GM18499 (cell line): ENCODE results near the gene TINAGL1.
A peak's percentile ranks its signal among the peaks of the same experiment; 100 is the strongest.

ENCODE experiments used
- ATAC-seq: cut with Tn5 transposase; IDR thresholded peaks from one replicate; pipeline ENCODE4 v1.9.1; 2021; ENCODE audit warnings: moderate number of reproducible peaks; ENCODE audit not compliant: insufficient read depth, unreplicated experiment

TINAGL1 gene

DNA sequence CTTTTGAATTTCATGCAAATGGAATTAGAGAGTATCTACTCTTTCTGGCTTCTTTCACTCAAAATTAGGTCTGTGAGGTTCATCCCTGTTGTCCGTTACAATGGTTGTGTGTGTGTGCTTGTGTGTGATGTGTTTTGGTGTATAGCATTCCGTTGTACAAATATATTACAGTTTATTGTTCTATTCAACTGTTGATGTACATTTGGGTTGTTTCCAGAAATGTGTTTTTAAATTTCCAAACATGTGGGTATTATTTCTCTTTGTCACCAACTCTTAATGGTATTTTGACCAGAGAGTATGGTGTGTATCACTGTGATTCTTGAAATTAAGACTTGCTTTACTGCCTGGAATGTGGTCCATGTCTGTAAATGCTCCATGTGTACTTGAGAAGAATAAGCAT is 24.3 kb downstream of the TINAGL1 start:
- ATAC-seq = no peak

DNA sequence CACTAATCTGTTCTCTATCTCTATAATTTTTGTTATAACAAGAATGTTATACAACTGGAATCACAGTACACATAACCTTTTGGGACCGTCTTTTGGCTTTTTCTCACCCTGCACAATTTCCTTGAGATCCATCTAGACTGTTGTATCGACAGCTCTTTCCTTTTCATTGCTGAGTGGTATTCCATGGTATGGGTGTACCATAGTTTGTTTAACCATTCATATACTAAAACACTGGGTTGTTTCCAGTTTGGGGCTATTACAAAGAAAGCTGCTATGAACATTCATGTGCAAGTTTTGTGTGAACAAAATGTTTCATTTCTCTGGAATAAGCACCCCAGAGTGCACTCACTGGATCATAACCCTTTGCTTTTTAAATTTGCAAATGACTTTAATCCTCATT is 25.8 kb downstream of the TINAGL1 start:
- no peak for ATAC-seq

DNA sequence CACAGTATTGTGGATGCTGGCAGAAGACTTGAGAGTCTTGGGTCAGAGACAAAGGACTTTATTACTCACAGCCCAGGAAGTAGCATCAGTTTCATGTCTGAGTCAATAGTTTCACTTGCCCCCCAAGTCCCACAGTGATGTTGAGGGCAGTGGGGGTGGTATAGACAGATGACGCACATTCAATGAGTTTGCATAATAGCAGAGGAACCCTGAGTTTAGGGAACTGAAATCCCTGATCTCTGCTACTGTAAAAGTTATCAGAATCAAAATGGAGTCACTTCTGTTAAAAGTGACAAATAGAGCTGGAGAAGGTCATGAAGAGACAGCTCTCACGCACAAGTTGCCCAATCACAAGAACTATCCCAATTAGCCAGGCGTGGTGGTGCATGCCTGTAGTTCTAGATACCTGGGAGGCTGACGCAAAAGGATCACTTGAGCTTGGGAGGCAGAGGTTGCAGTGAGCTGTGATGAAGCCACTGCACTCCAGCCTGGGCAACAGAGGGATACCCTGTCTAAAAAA is 29.7 kb downstream of the TINAGL1 start:
- ATAC-seq = peak; percentile 84

DNA sequence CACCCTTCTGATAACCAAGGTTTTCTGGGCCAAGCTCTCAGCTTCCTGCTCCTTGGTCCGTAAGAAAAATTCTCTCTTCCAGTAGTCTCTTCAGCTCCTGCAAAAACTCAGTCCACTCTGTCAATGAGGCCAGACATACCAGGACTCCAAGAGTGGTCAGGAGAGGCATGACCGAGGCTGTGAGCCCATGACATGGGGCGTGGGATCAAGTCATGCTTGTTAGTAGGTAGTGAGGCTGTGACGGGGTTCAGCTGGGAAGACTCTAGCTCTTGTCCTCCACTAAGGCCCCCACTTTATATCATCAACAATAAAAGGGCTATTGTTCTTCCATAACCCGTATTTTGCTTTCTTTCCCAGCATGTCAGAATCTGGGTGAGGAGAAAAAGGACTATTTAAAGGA is 31.0 kb downstream of the TINAGL1 start:
- ATAC-seq = no peak

DNA sequence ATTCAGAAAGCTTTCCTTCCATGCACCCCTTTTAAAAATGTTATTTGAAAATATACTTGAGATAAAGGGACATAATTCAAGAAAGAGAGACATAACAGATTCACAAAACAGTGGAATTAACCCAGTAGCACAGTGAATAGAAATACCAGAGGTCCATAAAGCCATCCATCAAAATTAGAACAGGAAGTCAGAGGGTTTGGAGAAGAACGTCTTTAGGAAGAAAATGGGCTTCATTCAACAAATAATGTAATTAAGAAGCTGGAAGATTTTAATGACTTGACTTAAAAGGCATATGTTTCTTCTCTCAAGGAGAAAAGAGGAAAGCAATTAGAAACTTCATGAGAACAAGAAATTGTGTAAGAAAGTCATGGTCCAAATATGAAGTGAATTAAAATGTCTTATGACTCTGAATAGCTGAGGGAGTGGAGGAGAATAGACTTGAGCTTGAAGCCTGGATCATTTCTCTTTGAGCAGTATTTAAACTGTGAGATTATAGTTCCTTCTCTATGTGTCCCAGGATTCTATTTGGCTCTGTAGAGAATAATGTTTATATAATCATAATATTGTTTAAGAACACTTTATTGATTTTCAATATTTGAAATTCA is 33.3 kb downstream of the TINAGL1 start:
- ATAC-seq = no peak

DNA sequence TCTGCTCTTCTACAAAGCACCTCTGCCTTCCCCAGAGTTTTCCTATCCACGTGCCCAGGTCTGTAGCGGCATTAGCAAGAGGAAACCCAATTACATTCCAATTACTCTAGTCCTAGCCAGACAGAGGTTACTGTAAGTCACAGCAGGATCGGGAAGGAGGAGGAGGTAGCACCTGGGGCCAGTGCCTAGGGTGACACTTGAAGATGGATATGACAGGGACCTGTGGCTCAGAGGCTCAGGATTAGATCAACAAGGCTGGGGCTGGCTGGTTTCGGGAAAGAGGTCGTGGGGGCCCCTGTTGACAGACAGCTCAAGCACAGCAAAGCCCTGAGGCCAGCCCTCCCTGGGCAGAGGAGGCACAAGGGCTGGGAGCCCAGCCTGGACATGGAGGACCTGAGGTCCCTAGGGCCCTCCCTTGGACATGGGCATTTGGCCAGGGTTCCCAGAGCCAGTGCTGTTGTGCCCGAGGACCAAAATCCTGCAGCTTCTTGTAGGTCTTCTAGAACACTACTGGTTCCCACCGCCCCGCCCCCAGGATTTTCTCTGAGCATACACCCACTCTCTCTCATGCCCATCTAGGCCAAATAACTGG is 38.2 kb downstream of the TINAGL1 start:
- no peak for ATAC-seq

DNA sequence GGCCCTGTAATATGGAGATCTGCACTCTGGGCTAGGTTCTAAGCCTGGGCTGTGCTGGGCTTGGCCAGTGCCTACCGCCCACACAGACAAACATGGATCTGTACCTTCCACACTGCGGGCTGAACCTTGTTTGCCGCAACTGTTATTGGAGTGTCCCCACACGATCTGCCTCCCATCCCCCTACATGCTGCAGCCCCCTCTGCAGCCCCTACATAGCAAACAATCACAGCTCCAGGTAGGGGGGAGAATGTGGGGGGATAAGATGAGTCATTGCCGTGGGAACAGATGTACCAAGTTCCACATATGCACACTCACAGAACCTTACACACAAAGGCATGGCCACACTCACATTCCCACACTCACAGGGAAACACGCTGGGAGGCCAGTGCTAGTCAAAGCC is 39.1 kb downstream of the TINAGL1 start:
- ATAC-seq = no peak

DNA sequence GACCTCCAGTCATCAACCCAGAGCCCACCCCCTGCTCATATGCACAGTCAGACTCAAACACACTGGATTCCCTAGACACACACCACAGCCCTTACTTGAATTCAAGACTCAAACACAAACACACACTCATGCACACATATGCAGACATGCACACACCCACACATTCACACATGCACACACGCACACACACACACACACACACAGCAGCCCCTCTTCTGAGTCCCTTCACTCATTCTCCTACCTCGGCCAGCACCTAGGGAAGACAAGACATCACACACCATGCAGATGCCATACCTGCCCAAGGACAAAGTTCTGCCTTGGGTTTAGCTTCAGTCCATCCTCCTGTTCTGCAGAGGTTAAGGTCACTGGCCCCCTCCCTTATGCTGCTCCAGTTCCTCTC is 39.6 kb downstream of the TINAGL1 start:
- ATAC-seq = no peak

DNA sequence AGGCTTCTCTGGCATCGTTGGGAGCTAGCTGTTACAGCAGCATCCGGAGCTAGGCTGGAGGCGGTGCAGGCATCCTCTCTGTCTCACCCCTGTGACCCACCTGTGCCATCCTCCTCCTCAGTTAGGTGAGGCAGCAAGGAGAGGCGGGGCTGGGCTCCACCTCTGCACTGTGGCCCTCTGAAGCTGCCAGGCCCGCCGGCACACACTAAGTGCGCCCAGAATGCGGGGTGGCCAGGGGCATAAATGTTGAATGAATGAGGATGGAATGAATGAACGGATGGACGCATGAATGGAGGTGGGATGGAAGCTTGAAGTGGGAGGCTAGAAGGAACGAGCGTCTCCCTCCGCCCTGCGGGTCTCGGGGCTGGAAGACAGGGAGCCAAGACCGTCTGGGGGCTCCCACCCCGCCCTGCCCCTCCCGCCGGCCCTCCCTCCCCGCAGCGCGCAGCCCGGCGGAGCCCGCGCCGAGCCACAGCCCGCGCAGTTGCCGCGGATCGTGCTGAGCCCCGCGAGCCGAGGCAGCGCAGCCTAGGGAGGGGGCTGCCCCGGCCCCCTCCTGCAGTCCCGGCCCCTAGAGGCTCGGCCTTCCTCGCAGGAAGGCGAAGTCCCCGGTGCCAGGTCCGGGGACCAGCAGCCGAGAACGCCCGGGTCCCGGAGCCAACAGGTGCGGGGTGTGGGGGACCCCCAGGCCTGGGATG is 41.1 kb downstream of the TINAGL1 start, which contains the start of gene HCRTR1:
Gene HCRTR1, plus strand, starts transcription at position 472 of the 698 bp plus-strand sequence. CDS start 1,504 bp downstream, outside the sequence.
- ATAC-seq = no peak

DNA sequence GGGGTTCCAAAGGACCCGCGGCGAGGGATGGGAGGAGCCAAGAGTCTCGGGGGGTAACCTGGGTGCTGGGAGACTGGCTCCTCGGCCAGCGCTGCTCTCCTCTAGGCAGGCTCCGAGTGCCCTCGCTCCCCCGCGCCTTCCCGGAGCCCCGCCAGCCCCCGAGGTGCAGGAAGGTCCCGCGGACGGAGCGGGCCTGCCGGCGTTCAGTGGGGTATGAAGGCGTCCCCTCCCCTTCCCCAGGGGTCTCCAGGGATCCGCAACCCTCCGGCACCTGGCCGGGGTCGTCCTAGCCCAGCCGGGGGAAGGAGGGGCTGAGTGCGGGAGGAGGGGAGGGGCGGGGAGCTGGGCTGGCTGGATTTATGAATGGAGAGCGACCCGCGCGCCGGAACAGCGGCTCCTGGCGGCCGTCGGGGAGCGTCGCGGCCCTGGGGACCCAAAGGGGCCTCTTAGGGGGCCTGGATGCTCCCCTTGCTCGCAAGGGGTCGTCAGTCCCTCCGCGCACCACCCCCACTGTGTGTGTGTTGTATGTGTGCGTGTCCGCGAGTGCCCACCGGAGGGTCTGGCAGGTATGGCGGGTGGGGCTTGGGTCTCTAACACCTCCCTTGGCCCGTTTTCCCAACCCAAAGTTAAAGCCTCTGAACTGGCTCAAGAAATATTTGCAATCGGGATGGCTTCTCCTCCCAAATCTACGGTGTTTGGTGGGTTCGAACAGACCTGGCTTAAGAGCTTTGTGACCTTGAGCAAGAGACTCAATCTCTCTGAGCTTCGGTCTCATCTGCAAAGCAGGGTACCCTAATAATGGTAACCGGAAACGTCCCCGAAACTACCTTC is 41.8 kb downstream of the TINAGL1 start:
- ATAC-seq = no peak

DNA sequence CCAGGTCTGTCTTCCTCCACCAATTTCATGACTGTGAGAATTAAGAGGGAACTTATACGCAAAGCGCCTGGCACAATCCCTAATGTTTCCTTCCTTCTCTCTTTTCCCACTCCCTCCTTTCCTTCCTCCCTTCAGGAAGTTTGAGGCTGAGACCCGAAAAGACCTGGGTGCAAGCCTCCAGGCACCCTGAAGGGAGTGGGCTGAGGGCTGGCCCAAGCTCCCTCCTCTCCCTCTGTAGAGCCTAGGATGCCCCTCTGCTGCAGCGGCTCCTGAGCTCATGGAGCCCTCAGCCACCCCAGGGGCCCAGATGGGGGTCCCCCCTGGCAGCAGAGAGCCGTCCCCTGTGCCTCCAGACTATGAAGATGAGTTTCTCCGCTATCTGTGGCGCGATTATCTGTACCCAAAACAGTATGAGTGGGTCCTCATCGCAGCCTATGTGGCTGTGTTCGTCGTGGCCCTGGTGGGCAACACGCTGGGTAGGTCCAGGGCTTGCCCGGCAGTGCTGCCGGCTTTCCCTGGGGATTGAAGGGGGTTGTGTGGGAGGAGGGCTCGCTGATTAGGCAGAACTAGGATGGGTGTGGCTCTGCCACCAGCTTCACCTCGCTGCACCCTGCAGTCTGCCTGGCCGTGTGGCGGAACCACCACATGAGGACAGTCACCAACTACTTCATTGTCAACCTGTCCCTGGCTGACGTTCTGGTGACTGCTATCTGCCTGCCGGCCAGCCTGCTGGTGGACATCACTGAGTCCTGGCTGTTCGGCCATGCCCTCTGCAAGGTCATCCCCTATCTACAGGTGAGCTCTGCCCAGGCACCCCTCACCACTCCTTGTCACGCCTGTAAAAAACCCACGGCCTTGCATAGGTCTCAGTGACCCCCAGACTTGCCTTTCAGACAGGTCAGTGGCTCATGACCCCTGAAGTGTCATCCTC is 42.9 kb downstream of the TINAGL1 start:
- ATAC-seq = no peak

DNA sequence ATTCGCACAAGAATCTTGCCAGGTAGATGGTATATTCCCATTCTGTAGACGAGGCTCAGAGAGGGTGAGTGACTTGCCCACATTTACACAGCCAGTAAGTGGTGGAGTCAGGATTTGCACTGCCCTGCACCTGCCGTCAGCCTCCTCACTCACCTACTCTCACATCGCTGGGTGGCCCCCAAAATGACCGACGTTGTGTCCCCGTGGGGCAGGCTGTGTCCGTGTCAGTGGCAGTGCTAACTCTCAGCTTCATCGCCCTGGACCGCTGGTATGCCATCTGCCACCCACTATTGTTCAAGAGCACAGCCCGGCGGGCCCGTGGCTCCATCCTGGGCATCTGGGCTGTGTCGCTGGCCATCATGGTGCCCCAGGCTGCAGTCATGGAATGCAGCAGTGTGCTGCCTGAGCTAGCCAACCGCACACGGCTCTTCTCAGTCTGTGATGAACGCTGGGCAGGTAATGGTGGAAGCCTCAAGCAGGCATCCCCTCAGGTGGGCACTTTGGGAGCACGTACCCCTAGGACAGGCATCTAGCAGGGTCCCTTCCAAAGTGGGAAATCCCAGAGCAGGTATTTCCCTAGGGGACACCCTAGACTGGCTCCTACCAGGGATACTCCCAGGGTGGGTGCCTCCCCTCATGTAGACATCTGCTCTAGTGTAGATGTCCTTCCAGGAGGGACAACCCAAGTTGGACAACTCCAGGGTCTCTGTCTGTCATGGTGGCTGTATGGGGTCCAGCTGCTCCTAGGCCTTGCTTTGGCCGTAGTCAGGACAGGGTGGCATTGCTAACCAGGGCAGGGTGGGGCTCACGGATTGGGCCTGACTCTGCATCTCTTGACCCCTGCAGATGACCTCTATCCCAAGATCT is 44.5 kb downstream of the TINAGL1 start:
- ATAC-seq = no peak

DNA sequence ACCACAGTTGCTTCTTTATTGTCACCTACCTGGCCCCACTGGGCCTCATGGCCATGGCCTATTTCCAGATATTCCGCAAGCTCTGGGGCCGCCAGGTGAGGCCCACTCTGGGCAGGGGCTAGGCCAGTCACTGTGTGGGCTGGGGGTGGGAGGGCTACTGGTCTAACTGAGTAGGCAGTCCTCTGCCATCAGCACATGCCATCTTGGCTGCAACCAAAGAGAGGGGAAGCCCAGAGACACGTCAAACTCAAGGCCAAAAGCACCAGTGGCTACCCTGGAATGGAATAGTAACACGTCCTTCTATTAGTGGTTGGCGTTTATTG is 45.1 kb downstream of the TINAGL1 start:
- ATAC-seq = no peak

DNA sequence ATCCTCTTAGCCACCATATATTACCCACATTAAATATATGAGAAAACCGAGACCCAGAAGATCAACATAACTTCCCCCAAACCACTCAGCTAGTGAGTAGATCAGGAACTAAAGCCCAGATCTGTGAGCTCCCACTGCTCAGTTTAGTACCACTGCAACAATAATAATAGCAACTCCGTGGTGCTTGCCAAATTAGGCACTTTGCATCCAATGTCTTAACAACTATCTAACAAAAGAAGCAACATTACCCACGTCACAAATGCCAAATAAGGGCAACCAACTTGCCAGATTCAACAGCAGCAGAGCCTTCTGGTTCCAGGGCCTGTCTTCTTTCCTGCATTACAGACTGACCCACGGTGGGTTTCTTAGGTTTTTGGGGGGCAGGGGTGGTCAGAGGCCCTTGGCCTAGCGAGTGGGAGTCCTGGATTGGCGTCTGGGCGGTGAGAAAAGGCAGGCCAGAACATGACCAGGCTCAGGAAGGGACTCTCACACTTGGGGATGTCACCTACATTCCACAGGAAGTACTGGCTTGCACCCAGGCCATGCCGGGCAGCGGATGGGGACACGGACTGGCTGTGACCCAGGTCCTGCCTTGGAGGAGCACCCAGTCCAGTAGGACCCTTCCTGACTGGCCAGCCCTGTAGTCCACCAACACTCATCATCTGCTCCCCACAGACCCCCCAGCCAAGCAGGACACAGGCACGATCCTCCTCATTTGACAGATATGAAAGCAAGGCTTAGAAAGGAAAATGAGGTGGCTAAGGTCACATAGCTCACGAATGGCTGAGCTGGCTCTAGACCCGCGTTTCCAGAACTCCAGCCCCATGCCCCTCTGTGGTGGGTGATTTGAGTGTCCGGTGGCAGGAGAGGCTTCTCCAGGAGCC is 45.8 kb downstream of the TINAGL1 start:
- no peak for ATAC-seq

DNA sequence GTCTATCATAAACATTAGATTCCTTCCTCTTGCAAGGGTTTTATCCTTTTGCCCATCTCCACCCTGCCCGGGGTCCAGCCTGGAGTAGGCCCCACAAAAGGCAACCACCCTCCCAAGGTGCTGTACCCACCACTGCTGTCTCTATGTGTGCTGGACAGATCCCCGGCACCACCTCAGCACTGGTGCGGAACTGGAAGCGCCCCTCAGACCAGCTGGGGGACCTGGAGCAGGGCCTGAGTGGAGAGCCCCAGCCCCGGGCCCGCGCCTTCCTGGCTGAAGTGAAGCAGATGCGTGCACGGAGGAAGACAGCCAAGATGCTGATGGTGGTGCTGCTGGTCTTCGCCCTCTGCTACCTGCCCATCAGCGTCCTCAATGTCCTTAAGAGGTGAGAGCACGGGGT is 47.0 kb downstream of the TINAGL1 start:
- ATAC-seq = no peak

DNA sequence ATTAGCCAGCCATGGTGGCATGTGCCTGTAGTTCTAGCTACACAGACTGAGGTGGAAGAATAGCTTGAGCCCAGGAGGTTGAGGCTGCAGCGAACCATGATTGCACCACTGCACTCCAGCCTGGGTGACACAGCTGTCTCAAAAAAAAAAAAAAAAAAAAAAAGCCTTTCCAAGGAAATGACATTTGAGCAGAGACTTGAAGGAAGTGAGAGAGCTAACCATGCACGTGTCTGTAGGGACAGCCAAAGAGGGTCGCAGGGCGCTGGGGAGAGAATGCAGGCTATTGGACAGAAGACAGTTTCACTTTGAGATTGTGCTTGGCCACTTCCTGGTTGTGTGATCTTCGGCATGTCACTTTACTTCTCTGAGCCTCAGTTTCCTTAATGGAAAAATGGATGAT is 48.0 kb downstream of the TINAGL1 start:
- no peak for ATAC-seq

DNA sequence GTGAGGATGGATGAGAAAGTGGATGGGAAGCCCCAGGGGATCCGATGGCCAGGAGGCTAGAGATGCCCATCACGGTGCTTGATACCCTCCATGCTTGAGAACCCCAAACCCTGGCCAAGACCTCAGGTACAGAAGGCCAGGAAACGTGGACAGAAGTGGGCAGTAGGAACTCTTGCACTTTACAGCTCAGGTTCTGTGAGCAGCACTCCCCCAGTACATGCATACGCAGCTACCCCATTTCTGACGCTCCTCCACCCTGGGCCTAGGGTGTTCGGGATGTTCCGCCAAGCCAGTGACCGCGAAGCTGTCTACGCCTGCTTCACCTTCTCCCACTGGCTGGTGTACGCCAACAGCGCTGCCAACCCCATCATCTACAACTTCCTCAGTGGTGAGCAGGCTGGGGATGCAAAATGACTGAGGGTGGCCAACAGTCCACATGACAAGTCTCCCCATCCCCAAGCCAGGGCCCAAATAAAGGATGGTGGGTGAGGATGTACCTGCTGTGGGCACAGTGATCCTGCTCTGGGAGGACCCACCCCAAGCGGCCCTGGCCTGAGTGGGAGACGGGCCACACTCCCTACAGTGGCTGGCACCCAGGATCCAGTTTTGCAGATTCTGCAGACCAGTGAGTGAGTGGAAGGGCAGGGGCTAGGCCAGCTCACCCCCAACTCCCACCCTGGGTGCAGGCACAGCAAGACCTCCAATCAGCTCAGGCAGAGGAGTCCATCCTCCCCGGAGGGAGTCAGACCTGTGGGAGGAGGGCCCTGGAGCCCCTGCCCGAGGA is 48.6 kb downstream of the TINAGL1 start:
- ATAC-seq = no peak
